NT2/D1 (cell line): ENCODE results near the gene CEP290.

Source experiments
- DNase-seq: peaks from one replicate; pipeline ENCODE4 v3.0.0-alpha.2; 2011; ENCODE audit warnings: low read depth, low spot score
- H3K27me3 ChIP-seq: 2 replicates; pipeline ENCODE4 v1.6.0; 2011; ENCODE audit warnings: mild to moderate bottlenecking; ENCODE audit not compliant: insufficient read length, insufficient read depth
- H3K36me3 ChIP-seq: 2 replicates; pipeline ENCODE4 v1.6.1; 2011; ENCODE audit warnings: mild to moderate bottlenecking, low read length, mixed read lengths; ENCODE audit not compliant: insufficient read depth, insufficient read length
- H3K4me1 ChIP-seq: 2 replicates; pipeline ENCODE4 v1.5.1; 2011; ENCODE audit not compliant: insufficient read depth, insufficient read length
- H3K4me3 ChIP-seq: 2 replicates; pipeline ENCODE4 v1.5.1; 2011; ENCODE audit warnings: low read depth; ENCODE audit not compliant: insufficient read length
- H3K9ac ChIP-seq: 2 replicates; pipeline ENCODE4 v1.6.0; 2011; ENCODE audit warnings: low read depth; ENCODE audit not compliant: insufficient read length
- H3K9me3 ChIP-seq: 2 replicates; pipeline ENCODE4 v1.5.1; 2011; ENCODE audit warnings: mild to moderate bottlenecking, low read length; ENCODE audit not compliant: insufficient read depth
- SUZ12 ChIP-seq: IDR thresholded peaks from 2 replicates; pipeline ENCODE4 v1.6.1; 2011; ENCODE audit not compliant: insufficient read length, insufficient read depth; ENCODE audit errors: extremely low read depth
- YY1 ChIP-seq: IDR thresholded peaks from 2 replicates; pipeline ENCODE4 v1.6.1; 2011; ENCODE audit not compliant: insufficient read length, insufficient read depth
- ZNF274 ChIP-seq: IDR thresholded peaks from 2 replicates; pipeline ENCODE4 v1.6.1; 2011; ENCODE audit warnings: mild to moderate bottlenecking, low read depth, low read length

The CEP290 gene

GRCh38 chr12:88111074-88111652 lies 30.7 kb downstream of the CEP290 start:
- Histone ChIP-seq H3K36me3 (peaks cover 56% of the 10 kb centered on the region), H3K9me3 (no peaks in the 10 kb centered on the region), H3K27me3 (no peaks in the 10 kb centered on the region), H3K4me3 (no peak overlapping the region), H3K4me1 (no peaks in the 10 kb centered on the region), H3K9ac (no peak overlapping the region)
- no peak for TF ChIP-seq ZNF274
- TF ChIP-seq YY1: no peak
- no peak for TF ChIP-seq SUZ12
- DNase-seq: peak; percentile 2

GRCh38 chr12:88108021-88108420 lies 33.9 kb downstream of the CEP290 start:
- no peak overlapping the region for H3K4me3 ChIP-seq
- DNase-seq: no peak
- no peaks in the 10 kb centered on the region for H3K4me1 ChIP-seq
- H3K36me3 ChIP-seq: peaks cover 52% of the 10 kb centered on the region
- no peak overlapping the region for H3K9ac ChIP-seq
- H3K27me3 ChIP-seq: no peaks in the 10 kb centered on the region
- H3K9me3 ChIP-seq: no peaks in the 10 kb centered on the region
- TF ChIP-seq SUZ12 (no peak), YY1 (no peak), ZNF274 (no peak)

GRCh38 chr12:88093573-88093972 lies 48.3 kb downstream of the CEP290 start:
- Histone ChIP-seq H3K9me3 (no peaks in the 10 kb centered on the region), H3K27me3 (no peaks in the 10 kb centered on the region), H3K4me3 (no peak overlapping the region), H3K4me1 (no peaks in the 10 kb centered on the region), H3K36me3 (peaks cover 27% of the 10 kb centered on the region), H3K9ac (no peak overlapping the region)
- DNase-seq: no peak
- no peak for TF ChIP-seq SUZ12
- no peak for TF ChIP-seq ZNF274
- no peak for TF ChIP-seq YY1

GRCh38 chr12:88092771-88093170 lies 49.1 kb downstream of the CEP290 start:
- Histone ChIP-seq H3K4me1 (no peaks in the 10 kb centered on the region), H3K36me3 (peaks cover 31% of the 10 kb centered on the region), H3K4me3 (no peak overlapping the region), H3K9me3 (no peaks in the 10 kb centered on the region), H3K27me3 (no peaks in the 10 kb centered on the region), H3K9ac (no peak overlapping the region)
- DNase-seq: no peak
- TF ChIP-seq ZNF274: no peak
- TF ChIP-seq SUZ12: no peak
- no peak for TF ChIP-seq YY1

- Histone ChIP-seq H3K36me3 (peaks cover 72% of the 10 kb centered on the region), H3K9me3 (no peaks in the 10 kb centered on the region), H3K4me1 (no peaks in the 10 kb centered on the region), H3K9ac (no peak overlapping the region), H3K4me3 (no peak overlapping the region), H3K27me3 (no peaks in the 10 kb centered on the region)
- TF ChIP-seq YY1: no peak
- TF ChIP-seq SUZ12: no peak
- TF ChIP-seq ZNF274: no peak
- DNase-seq: no peak
These were observed 57.7 kb downstream of the CEP290 start for GRCh38 chr12:88084210-88084609.

- H3K4me1 ChIP-seq: no peaks in the 10 kb centered on the region
- H3K27me3 ChIP-seq: no peaks in the 10 kb centered on the region
- H3K9me3 ChIP-seq: no peaks in the 10 kb centered on the region
- DNase-seq: no peak
- H3K9ac ChIP-seq: no peak overlapping the region
- peaks cover 72% of the 10 kb centered on the region for H3K36me3 ChIP-seq
- H3K4me3 ChIP-seq: no peak overlapping the region
- TF ChIP-seq ZNF274 (no peak), SUZ12 (no peak), YY1 (no peak)
These were observed 58.3 kb downstream of the CEP290 start for GRCh38 chr12:88083634-88084033.

- TF ChIP-seq SUZ12 (no peak), YY1 (no peak), ZNF274 (no peak)
- Histone ChIP-seq H3K9ac (no peak overlapping the region), H3K27me3 (no peaks in the 10 kb centered on the region), H3K36me3 (peaks cover 69% of the 10 kb centered on the region), H3K9me3 (no peaks in the 10 kb centered on the region), H3K4me3 (no peak overlapping the region), H3K4me1 (no peaks in the 10 kb centered on the region)
- no peak for DNase-seq
These were observed 60.6 kb downstream of the CEP290 start for GRCh38 chr12:88081247-88081646.
